ENCODE data around the gene CCL3. TPM values are rescaled to one million over a fixed set of nuclear protein-coding genes. Genes with fewer than 3 reads are reported as not detected.
"Not testable (repeated sequence)": the region's sequence is repeated elsewhere in the genome, so short reads cannot be mapped to it uniquely, and the experiment has no call there.

CCL3 gene
- total RNA-seq, 4 donors from 2014 or later = 2.4 TPM; not detected in 3

DNA sequence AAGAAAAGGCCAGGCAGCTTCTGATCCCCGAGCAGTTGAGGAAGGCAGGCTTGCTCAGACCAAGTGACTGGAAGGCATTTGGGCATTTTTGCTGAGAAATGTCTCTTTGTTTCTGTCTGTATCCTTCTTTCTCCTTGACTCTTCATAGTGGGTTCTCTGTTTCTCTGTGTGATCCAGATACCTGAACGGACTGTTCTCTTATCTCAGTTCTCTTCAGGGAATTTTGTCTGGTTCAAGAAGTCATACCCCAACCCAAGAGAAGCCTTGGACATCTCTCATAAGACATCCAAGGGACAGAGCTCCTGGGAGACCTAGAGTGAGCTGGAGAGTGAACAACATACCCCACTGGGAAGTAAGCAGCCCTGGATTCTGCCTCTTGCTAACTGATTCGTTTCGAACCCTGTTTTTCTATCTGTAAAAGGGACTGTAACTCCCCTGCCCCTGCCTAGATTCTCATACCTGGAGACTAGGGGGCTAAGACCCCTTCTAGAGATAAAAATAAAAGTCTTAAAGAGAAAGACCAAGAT lies 541 bp downstream of the CCL3 start:
- no peaks in the 10 kb centered on the region for H3K9me3 ChIP-seq
- H3K27ac ChIP-seq = no peak overlapping the region
- H3K36me3 ChIP-seq = no peaks in the 10 kb centered on the region
- no peak for TF ChIP-seq EP300 (IDR thresholded peaks at IDR 0.05)
- TF ChIP-seq POLR2A (IDR thresholded peaks at IDR 0.05) = no peak
- no peak for TF ChIP-seq POLR2AphosphoS5 (IDR thresholded peaks at IDR 0.05)
- TF ChIP-seq, protein P1, sequence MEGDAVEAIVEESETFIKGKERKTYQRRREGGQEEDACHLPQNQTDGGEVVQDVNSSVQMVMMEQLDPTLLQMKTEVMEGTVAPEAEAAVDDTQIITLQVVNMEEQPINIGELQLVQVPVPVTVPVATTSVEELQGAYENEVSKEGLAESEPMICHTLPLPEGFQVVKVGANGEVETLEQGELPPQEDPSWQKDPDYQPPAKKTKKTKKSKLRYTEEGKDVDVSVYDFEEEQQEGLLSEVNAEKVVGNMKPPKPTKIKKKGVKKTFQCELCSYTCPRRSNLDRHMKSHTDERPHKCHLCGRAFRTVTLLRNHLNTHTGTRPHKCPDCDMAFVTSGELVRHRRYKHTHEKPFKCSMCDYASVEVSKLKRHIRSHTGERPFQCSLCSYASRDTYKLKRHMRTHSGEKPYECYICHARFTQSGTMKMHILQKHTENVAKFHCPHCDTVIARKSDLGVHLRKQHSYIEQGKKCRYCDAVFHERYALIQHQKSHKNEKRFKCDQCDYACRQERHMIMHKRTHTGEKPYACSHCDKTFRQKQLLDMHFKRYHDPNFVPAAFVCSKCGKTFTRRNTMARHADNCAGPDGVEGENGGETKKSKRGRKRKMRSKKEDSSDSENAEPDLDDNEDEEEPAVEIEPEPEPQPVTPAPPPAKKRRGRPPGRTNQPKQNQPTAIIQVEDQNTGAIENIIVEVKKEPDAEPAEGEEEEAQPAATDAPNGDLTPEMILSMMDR (IDR thresholded peaks at IDR 0.05) = no peak
- 50 to 70% methylated on average over 3 to 4 of the region's 4 CpGs for WGBS, 2 donors (ENCODE audit: low coverage in 1 of 2)
- H3K4me3 ChIP-seq = no peak overlapping the region
- ATAC-seq = no peak
- H3K27me3 ChIP-seq = peaks cover 21% of the 10 kb centered on the region
- H3K4me1 ChIP-seq = no peaks in the 10 kb centered on the region

DNA sequence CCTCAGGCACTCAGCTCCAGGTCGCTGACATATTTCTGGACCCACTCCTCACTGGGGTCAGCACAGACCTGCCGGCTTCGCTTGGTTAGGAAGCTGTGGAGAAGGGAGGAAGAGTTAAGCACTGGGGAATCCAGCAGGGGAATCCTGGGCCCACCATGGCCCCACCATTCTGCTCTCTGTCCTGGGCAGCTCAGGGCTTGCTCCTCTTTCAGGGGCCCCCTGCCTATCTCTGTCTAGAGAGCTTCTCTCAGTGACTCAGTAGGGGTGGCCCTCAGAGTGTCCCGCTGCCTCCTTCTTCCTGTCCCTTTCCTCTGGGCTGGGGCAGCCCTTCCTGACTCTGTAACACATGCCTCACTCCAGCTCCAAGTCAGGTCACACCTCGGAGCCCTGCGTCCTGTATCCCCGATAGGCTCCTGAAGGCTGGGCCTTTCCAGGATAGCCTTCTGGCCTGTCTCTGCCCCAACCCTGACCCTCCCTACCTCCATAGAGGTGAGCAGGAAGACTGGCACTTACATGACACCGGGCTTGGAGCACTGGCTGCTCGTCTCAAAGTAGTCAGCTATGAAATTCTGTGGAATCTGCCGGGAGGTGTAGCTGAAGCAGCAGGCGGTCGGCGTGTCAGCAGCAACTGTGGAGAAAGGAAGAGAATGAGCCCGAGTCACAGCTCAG lies 1.1 kb downstream of the CCL3 start:
- H3K36me3 ChIP-seq = no peaks in the 10 kb centered on the region
- ATAC-seq = no peak
- H3K4me3 ChIP-seq = no peak overlapping the region
- peaks cover 21% of the 10 kb centered on the region for H3K27me3 ChIP-seq
- H3K9me3 ChIP-seq = no peaks in the 10 kb centered on the region
- TF ChIP-seq EP300 (IDR thresholded peaks at IDR 0.05) (no peak), POLR2AphosphoS5 (IDR thresholded peaks at IDR 0.05) (no peak), POLR2A (IDR thresholded peaks at IDR 0.05) (no peak)
- TF ChIP-seq, protein P1 (IDR thresholded peaks at IDR 0.05) = no peak
- 72% methylated on average over 11 of the region's 14 CpGs; no CpG with 5 or more reads in 1 of the 2 donors for WGBS, 2 donors (ENCODE audit: low coverage in 1 of 2)
- H3K27ac ChIP-seq = no peak overlapping the region
- no peaks in the 10 kb centered on the region for H3K4me1 ChIP-seq

DNA sequence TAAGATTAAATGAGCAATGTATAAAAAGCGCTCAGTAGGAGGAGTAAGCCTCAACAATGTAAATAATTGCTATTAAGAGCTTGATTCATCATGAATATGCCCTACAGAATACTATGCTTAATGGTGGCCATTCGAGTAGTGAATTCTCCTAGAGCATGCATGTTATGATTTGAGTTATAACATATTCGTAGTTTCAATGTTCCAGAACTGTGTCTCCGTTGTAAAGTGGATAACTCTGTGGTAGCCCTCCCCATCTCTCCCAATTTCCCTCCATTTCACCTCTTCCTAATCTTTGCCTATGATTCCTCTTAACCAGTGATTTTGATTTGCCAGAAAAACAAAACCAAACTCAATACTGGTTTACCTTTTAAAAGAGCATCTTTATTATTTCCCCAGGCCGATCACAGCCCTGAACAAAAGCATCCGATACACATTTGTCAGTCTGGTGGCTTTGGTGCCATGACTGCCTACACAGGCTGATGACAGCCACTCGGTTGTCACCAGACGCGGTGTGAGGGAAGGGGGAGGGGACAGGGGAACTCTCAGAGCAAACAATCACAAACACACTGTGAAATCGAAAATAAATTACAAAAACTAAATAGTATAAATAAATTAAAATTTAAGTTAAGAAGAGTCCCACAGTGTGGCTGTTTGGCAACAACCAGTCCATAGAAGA lies 1.9 kb downstream of the CCL3 start:
- not testable (repeated sequence) for H3K4me1 ChIP-seq, ATAC-seq, H3K27ac ChIP-seq, H3K4me3 ChIP-seq, H3K9me3 ChIP-seq, H3K36me3 ChIP-seq
- peaks cover 21% of the 10 kb centered on the region for H3K27me3 ChIP-seq
- 79 to 87% methylated on average over 9 to 10 of the region's 10 CpGs for WGBS, 2 donors (ENCODE audit: low coverage in 1 of 2)

DNA sequence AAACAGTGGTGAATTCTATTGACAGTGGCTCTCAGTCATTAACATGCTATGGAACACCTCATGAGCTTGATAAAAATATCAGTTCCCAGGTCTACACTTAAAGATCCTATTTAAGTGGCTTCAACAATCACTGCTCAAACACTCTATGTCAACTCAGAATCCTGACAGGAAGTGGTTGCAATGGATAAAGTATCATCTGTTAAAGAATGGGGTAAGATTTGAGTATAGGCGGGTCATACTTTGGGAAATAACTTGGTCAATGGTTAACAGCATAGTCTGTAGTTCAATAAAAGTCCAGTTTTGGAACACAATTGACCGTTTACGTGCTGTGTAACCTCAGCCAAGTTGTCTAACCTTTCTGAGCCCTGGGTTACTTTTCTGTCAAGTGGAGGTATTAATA lies 2.5 kb downstream of the CCL3 start:
- not testable (repeated sequence) for H3K27ac ChIP-seq, H3K36me3 ChIP-seq, H3K9me3 ChIP-seq, ATAC-seq, H3K4me1 ChIP-seq, H3K4me3 ChIP-seq
- peaks cover 21% of the 10 kb centered on the region for H3K27me3 ChIP-seq
- WGBS, 2 donors (ENCODE audit: low coverage in 1 of 2) = 75% methylated on average over 1 of the region's 3 CpGs; no CpG with 5 or more reads in 1 of the 2 donors

DNA sequence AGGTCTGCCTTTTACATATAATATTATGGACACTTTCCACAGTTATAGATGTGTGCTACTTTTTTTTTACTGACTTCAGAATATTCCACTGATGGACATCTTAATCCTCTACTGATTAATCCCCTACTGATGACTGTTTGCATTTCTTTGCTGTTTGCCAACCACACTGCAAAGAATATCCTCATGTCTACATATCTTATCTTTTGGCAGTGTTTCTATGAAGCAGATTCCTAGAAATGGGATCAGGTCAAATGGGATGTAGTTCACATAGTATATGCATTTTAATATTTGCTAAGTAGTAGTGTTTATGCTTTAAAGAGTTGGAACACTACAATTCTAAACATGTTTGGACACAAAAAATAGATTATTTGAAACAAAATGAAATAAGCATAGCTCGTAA lies 3.2 kb downstream of the CCL3 start:
- Histone ChIP-seq H3K36me3 (no peaks in the 10 kb centered on the region), H3K27ac (no peak overlapping the region), H3K27me3 (peaks cover 21% of the 10 kb centered on the region), H3K4me1 (no peaks in the 10 kb centered on the region), H3K9me3 (no peaks in the 10 kb centered on the region), H3K4me3 (no peak overlapping the region)
- WGBS, 2 donors (ENCODE audit: low coverage in 1 of 2) = 73% methylated on average over 1 of the region's 1 CpG
- no peak for ATAC-seq
- no peak for TF ChIP-seq POLR2AphosphoS5 (IDR thresholded peaks at IDR 0.05)

DNA sequence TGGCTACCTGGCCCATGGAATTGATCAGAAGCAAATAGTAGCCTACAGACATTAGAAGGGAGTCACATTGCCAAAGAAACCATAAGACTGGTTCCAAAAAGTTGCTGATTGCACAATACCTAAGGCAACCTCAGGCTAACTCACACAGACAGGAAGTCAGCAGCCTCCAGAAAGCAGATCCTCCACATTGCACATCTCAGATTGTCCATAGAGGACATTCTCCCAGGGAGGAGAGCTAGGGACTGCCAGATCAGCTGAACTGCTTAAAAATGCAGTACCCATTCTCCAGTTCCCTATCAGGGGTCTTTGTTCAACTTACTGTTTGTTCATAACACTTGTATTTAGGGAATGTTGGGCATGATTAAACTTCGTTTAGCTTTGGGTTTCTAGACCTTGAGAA lies 4.2 kb downstream of the CCL3 start:
- TF ChIP-seq, protein P1 (IDR thresholded peaks at IDR 0.05) = no peak
- TF ChIP-seq POLR2AphosphoS5 (IDR thresholded peaks at IDR 0.05) = no peak
- TF ChIP-seq POLR2A (IDR thresholded peaks at IDR 0.05) = no peak
- no peak for TF ChIP-seq EP300 (IDR thresholded peaks at IDR 0.05)
- ATAC-seq = peak; percentile 74
- no peaks in the 10 kb centered on the region for H3K4me1 ChIP-seq
- no peaks in the 10 kb centered on the region for H3K36me3 ChIP-seq
- H3K4me3 ChIP-seq = no peak overlapping the region
- H3K27ac ChIP-seq = no peak overlapping the region
- H3K27me3 ChIP-seq = peaks cover 21% of the 10 kb centered on the region
- H3K9me3 ChIP-seq = no peaks in the 10 kb centered on the region
- WGBS, 2 donors (ENCODE audit: low coverage in 1 of 2) = 27 to 64% methylated on average over 1 of the region's 1 CpG

DNA sequence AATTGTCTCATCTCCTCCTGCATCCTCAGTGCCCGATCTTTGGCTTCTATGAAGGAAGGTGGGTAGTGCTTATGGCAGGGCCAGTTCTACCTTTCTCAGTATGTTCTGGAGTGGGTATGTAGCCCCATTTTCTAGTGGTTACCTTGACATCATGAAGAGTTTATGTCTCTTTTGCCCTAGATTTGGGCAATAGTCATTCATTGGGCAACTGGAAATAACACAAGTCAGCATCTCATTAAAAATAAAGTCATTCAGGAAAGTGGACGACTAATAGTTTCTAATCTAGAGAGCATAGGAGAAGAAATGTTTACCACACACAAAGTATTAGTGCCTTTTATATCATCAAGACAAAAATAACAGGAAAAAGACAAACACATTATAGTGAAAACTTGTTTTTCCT lies 6.3 kb downstream of the CCL3 start:
- H3K27ac ChIP-seq, H3K4me1 ChIP-seq, H3K27me3 ChIP-seq, H3K36me3 ChIP-seq, ATAC-seq, H3K9me3 ChIP-seq, H3K4me3 ChIP-seq: not testable (repeated sequence)
- WGBS, 2 donors (ENCODE audit: low coverage in 1 of 2) = 75% methylated on average over 2 of the region's 2 CpGs; no CpG with 5 or more reads in 1 of the 2 donors

DNA sequence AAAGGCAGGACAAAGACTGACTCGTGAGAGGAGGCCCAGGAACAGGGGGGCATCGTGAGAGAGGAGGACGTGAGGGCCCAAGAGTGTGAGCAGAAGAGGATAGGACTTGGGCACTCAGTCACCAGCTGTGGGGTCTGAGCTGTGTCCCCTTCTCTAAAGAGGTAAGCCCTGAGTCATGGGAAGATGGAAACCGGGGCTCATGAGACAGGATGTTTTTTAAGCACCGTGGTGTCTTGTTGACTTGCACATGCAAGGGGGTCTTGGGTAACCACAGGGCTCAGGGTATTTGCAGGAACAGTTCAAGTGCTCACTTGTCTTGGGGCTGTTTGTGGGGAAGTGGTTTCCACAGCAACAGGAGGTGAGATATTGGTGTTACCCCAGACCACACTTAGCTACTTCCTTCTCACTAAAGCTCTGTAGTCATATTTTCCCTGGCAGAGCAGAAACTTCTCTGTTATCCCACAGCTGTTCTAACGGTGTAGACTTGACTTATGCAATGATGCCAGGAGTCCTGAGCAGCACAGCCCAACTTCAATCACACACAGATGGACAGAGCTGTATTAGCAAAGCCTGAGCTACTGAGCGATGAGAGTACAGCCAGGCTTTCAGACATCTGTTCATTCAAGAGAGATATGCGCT lies 7.3 kb downstream of the CCL3 start:
- H3K36me3 ChIP-seq, H3K4me3 ChIP-seq, H3K9me3 ChIP-seq, H3K4me1 ChIP-seq, H3K27me3 ChIP-seq: not testable (repeated sequence)
- peak overlapping the region in 1 of 4 donors; percentile 3 for H3K27ac ChIP-seq
- peak; percentile 76 for ATAC-seq
- WGBS, 2 donors (ENCODE audit: low coverage in 1 of 2) = 68 to 100% methylated on average over 1 to 7 of the region's 8 CpGs
